Colonic mucosa (tissue), 4 donors: Measurements from ENCODE around the gene RAC3. TPM values are rescaled to one million over a fixed set of nuclear protein-coding genes. Genes with fewer than 3 reads are reported as not detected.

ENCODE experiments used
- DNase-seq: peaks from one replicate; pipeline ENCODE4 v3.0.0-alpha.2; 2020
- H3K27ac ChIP-seq: fragments of 200-600 bp; one replicate; pipeline ENCODE4 v1.8.0; 2021
- H3K27me3 ChIP-seq: fragments of 200-600 bp; one replicate; pipeline ENCODE4 v1.8.0; 2021
- H3K36me3 ChIP-seq: fragments of 200-600 bp; one replicate; pipeline ENCODE4 v1.8.0; 2021
- H3K4me1 ChIP-seq: fragments of 200-600 bp; one replicate; pipeline ENCODE4 v1.8.0; 2021; ENCODE audit warnings: mild to moderate bottlenecking
- H3K4me3 ChIP-seq: fragments of 200-600 bp; one replicate; pipeline ENCODE4 v1.8.0; 2021
- H3K9ac ChIP-seq, 2 donors: one replicate each; pipeline ENCODE4 v1.7.0; 2013; ENCODE audit warnings: control low read depth in 2 of 2, low read depth in 2 of 2, low read length in 2 of 2
- H3K9me3 ChIP-seq: fragments of 200-600 bp; one replicate; pipeline ENCODE4 v1.8.0; 2021
- intact Hi-C: fragments of 100-400 bp; cut with DNase I; formaldehyde crosslinking; loops from one replicate; pipeline ENCODE4 v1.14.1; 2022
- total RNA-seq, 2 donors: library from RNA; stranded (reverse); fragmentation: NEBNext Ultra II Directional in 1 of 2; extraction: Animal tissue kit (Norgen Biotek cat#: 25700) in 1 of 2; gene quantifications; one replicate each; pipeline ENCODE4 v1.2.1, GENCODE V29; 2021
- TF ChIP-seq, protein P1 (sequence below): fragments of 200-600 bp; IDR thresholded peaks from one replicate; pipeline ENCODE4 v1.8.0; 2022; ENCODE audit warnings: antibody characterized with exemption, mild to moderate bottlenecking
- donor health status: healthy.
- donor health status: DM: no; HTN: no; CAD: no.
- donor health status: DM: no; HTN: no; CAD: no.

Gene RAC3
- total RNA-seq, 2 donors from 2014 or later, result 7.0 to 16.6 TPM

- H3K36me3 ChIP-seq, result no peaks in the 10 kb centered on the region
- no peaks in the 10 kb centered on the region for H3K9me3 ChIP-seq
- no peak overlapping the region for H3K9ac ChIP-seq
- no peaks in the 10 kb centered on the region for H3K4me1 ChIP-seq
- TF ChIP-seq, protein P1, sequence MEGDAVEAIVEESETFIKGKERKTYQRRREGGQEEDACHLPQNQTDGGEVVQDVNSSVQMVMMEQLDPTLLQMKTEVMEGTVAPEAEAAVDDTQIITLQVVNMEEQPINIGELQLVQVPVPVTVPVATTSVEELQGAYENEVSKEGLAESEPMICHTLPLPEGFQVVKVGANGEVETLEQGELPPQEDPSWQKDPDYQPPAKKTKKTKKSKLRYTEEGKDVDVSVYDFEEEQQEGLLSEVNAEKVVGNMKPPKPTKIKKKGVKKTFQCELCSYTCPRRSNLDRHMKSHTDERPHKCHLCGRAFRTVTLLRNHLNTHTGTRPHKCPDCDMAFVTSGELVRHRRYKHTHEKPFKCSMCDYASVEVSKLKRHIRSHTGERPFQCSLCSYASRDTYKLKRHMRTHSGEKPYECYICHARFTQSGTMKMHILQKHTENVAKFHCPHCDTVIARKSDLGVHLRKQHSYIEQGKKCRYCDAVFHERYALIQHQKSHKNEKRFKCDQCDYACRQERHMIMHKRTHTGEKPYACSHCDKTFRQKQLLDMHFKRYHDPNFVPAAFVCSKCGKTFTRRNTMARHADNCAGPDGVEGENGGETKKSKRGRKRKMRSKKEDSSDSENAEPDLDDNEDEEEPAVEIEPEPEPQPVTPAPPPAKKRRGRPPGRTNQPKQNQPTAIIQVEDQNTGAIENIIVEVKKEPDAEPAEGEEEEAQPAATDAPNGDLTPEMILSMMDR, result no peak
- no peaks in the 10 kb centered on the region for H3K27me3 ChIP-seq
- intact Hi-C loops, result no loop called here
- H3K4me3 ChIP-seq, result no peak overlapping the region
- H3K27ac ChIP-seq, result no peak overlapping the region
- DNase-seq, result no peak
These were observed 25.7 kb upstream of the RAC3 start for GRCh38 chr17:82005701-82006348.

DNA sequence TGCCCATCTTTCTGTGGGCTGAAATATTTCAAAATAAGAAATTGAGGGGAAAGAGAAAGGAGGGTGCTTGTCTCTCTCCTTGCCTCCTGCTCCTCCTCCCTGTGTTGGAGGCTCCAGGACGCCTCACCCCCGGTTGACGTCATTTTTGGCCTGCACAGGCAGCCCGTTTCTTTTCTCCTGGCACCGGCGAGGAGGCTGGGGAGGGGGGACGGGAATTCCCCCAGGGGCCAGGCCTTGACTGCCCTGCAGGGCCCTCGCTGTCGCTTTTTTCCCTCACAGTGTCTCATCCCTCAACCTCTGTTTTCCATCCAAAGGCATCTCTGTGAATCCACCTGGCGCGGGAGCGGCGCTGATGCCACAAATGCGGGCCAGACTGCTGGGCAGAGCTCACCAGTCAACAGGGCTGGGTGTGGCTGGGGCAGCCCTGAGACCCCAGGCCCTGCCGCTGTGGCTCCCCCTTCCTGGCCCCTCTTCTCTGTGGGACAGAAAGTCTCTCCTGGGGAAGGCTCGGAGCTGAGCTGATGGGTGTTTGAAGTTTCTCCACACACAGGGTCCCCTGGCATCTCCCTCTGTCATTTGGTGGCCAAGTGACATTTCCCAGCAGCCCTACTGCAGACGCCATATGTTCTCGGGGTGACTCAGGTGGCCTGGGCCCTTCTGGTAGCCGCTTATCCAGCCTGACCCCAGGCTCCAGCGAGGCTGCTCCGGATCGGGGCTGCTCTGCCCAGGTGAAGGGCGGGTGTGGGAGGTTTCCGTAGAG is 24.8 kb upstream of the RAC3 start:
- TF ChIP-seq, protein P1, result no peak
- DNase-seq, result no peak
- H3K27ac ChIP-seq, result no peak overlapping the region

DNA sequence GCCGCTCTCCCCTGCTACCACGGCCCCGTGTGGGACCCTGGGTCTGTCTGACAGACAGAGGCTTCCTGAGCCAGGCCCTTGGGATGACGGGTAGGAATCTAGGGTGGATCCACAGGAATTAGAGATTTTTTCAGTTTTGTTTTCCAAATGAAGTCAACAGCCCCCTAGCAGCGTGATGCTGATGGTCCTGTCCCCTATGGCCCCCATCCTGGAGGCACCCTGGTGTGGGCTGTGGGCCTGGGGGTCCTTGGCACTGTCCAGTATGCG is 24.3 kb upstream of the RAC3 start:
- no peak overlapping the region for H3K9ac ChIP-seq
- H3K4me1 ChIP-seq, result no peaks in the 10 kb centered on the region
- H3K4me3 ChIP-seq, result no peak overlapping the region
- no peaks in the 10 kb centered on the region for H3K27me3 ChIP-seq
- H3K9me3 ChIP-seq, result no peaks in the 10 kb centered on the region
- no peak for DNase-seq
- H3K27ac ChIP-seq, result no peak overlapping the region
- TF ChIP-seq, protein P1, result no peak
- intact Hi-C loops, result no loop called here
- H3K36me3 ChIP-seq, result no peaks in the 10 kb centered on the region

More for the DNA sequence above, 24.8 kb upstream of the RAC3 start:
- no peak overlapping the region for H3K4me3 ChIP-seq
- no peak overlapping the region for H3K9ac ChIP-seq
- intact Hi-C loops, result no loop called here
- no peaks in the 10 kb centered on the region for H3K36me3 ChIP-seq
- no peaks in the 10 kb centered on the region for H3K4me1 ChIP-seq
- H3K27me3 ChIP-seq, result no peaks in the 10 kb centered on the region
- no peaks in the 10 kb centered on the region for H3K9me3 ChIP-seq

DNA sequence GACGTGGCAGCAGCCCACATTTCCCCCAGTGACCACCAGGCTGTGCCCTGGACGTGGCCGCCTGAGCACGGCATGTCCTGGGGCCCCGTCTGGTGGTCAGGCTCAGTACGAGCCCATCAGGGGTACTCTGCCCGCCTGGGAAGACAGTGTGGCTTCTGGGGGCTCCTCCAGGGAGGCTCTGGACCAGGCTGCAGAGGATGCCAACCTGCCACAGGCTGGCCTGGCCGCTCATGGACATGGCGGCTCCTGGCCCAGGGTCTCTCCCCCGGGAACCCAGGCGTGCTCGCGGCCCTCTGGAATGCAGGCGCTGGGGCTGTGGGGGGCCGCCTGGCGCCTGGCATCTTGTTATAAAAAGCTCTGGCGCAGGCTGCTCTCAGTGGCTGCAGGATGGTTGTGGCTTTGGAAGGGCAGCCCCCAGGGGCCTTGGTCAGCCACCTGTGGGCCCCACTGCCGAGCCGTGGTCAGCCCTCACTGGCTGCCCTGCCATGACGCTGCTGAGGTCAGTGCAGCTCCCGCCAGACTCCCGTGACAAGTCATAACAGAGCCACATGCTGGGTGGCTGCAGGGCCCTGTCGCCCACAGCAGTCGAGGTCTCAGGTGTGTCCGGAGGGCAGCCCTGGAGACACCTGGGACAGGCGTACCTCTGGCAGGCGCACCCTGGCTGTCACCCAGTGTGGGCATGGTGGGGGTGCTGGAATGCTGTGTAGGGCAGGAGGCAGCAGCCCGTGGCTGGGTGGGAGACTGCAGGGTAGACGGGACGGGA is 23.8 kb upstream of the RAC3 start:
- H3K9ac ChIP-seq, result no peak overlapping the region
- H3K27ac ChIP-seq, result no peak overlapping the region
- H3K4me3 ChIP-seq, result no peak overlapping the region
- H3K9me3 ChIP-seq, result no peaks in the 10 kb centered on the region
- TF ChIP-seq, protein P1, result no peak
- intact Hi-C loops, result no loop called here
- H3K36me3 ChIP-seq, result no peaks in the 10 kb centered on the region
- no peaks in the 10 kb centered on the region for H3K27me3 ChIP-seq
- DNase-seq, result no peak
- H3K4me1 ChIP-seq, result no peaks in the 10 kb centered on the region

DNA sequence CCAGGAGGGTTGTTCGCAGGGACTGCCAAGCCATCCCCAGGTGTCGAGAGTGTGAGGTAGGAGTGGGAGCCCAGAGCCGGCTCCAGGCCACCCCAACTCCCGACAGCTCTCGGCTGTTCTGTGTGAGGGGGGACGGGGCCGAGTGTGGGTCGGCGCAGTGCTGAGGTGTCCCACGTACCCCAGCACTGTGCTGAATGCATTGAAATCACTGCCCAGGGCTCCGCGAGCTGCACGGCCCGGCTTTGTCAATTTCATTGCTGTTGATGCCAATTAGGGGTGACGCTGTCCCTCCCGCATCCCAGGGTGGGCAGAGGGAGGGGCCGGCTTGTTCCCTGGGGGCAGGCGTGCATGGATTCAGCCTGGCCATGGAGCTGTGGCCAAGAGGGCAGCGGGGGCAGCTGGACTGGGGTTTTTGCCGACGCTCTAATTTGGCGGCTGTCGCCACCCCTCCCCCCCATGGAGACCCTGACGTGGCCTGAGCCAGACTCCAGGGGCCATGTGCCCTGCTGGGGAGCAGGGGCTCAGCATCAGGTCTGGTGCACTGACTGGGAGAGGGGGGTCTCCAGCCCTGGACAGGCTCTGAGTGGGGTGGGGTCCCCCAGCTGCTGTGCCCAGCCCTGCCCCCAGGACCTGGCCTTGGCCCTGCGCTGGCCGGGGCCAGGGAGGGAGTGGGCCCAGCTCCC is 23.1 kb upstream of the RAC3 start:
- intact Hi-C loops, result no loop called here
- DNase-seq, result no peak
- H3K9me3 ChIP-seq, result no peaks in the 10 kb centered on the region
- TF ChIP-seq, protein P1, result no peak
- no peaks in the 10 kb centered on the region for H3K36me3 ChIP-seq
- no peak overlapping the region for H3K9ac ChIP-seq
- no peak overlapping the region for H3K4me3 ChIP-seq
- no peaks in the 10 kb centered on the region for H3K27me3 ChIP-seq
- no peak overlapping the region for H3K27ac ChIP-seq
- no peaks in the 10 kb centered on the region for H3K4me1 ChIP-seq
